ENCODE results near the gene DCLK3. TPM values are rescaled to one million over a fixed set of nuclear protein-coding genes. Genes with fewer than 3 reads are reported as not detected.

The DCLK3 gene
- total RNA-seq, 2 donors from 2014 or later = 0.05 TPM; not detected in 1

- Mint-ChIP-seq H3K4me1 (no peaks in the 10 kb centered on the region), H3K27me3 (peaks cover 11% of the 10 kb centered on the region), H3K27ac (no peak overlapping the region), H3K36me3 (ENCODE audit: low read depth) (no peaks in the 10 kb centered on the region), H3K4me3 (no peak overlapping the region), H3K9me3 (peaks cover 7% of the 10 kb centered on the region)
- ATAC-seq (replicated peaks) = no peak
These were observed 19.6 kb downstream of the DCLK3 start for GRCh38 chr3:36744763-36745162.

GRCh38 chr3:36743826-36744225, 20.5 kb downstream of the DCLK3 start:
- H3K9me3 Mint-ChIP-seq = peaks cover 5% of the 10 kb centered on the region
- ATAC-seq (replicated peaks) = no peak
- no peaks in the 10 kb centered on the region for H3K36me3 Mint-ChIP-seq (ENCODE audit: low read depth)
- no peaks in the 10 kb centered on the region for H3K4me1 Mint-ChIP-seq
- H3K27me3 Mint-ChIP-seq = peaks cover 10% of the 10 kb centered on the region
- H3K27ac Mint-ChIP-seq = no peak overlapping the region
- no peak overlapping the region for H3K4me3 Mint-ChIP-seq

- Mint-ChIP-seq H3K36me3 (ENCODE audit: low read depth) (no peaks in the 10 kb centered on the region), H3K27me3 (peaks cover 14% of the 10 kb centered on the region), H3K4me1 (no peaks in the 10 kb centered on the region), H3K4me3 (no peak overlapping the region), H3K9me3 (no peaks in the 10 kb centered on the region), H3K27ac (no peak overlapping the region)
- no peak for ATAC-seq (replicated peaks)
These were observed 23.1 kb downstream of the DCLK3 start for GRCh38 chr3:36741285-36741684.

- no peaks in the 10 kb centered on the region for H3K9me3 Mint-ChIP-seq
- H3K27ac Mint-ChIP-seq = no peak overlapping the region
- no peak for ATAC-seq (replicated peaks)
- no peak overlapping the region for H3K4me3 Mint-ChIP-seq
- H3K4me1 Mint-ChIP-seq = no peaks in the 10 kb centered on the region
- no peaks in the 10 kb centered on the region for H3K36me3 Mint-ChIP-seq (ENCODE audit: low read depth)
- H3K27me3 Mint-ChIP-seq = peaks cover 14% of the 10 kb centered on the region
These were observed 23.6 kb downstream of the DCLK3 start for GRCh38 chr3:36740787-36741186.

- Mint-ChIP-seq H3K4me1 (no peaks in the 10 kb centered on the region), H3K9me3 (no peaks in the 10 kb centered on the region), H3K4me3 (no peak overlapping the region), H3K27me3 (peaks cover 12% of the 10 kb centered on the region), H3K27ac (no peak overlapping the region), H3K36me3 (ENCODE audit: low read depth) (no peaks in the 10 kb centered on the region)
- ATAC-seq (replicated peaks) = no peak
These were observed 25.7 kb downstream of the DCLK3 start for GRCh38 chr3:36738702-36739101.

GRCh38 chr3:36736301-36736700, 28.1 kb downstream of the DCLK3 start:
- Mint-ChIP-seq H3K36me3 (ENCODE audit: low read depth) (no peaks in the 10 kb centered on the region), H3K27ac (no peak overlapping the region), H3K9me3 (no peaks in the 10 kb centered on the region), H3K4me1 (no peaks in the 10 kb centered on the region), H3K27me3 (peaks cover 10% of the 10 kb centered on the region), H3K4me3 (no peak overlapping the region)
- no peak for ATAC-seq (replicated peaks)

GRCh38 chr3:36734742-36735141, 29.6 kb downstream of the DCLK3 start:
- no peaks in the 10 kb centered on the region for H3K9me3 Mint-ChIP-seq
- no peaks in the 10 kb centered on the region for H3K36me3 Mint-ChIP-seq (ENCODE audit: low read depth)
- no peak for ATAC-seq (replicated peaks)
- H3K4me3 Mint-ChIP-seq = no peak overlapping the region
- peaks cover 10% of the 10 kb centered on the region for H3K27me3 Mint-ChIP-seq
- H3K27ac Mint-ChIP-seq = no peak overlapping the region
- no peaks in the 10 kb centered on the region for H3K4me1 Mint-ChIP-seq

- H3K4me1 Mint-ChIP-seq = no peaks in the 10 kb centered on the region
- H3K27ac Mint-ChIP-seq = no peak overlapping the region
- H3K27me3 Mint-ChIP-seq = peaks cover 12% of the 10 kb centered on the region
- no peaks in the 10 kb centered on the region for H3K9me3 Mint-ChIP-seq
- H3K4me3 Mint-ChIP-seq = no peak overlapping the region
- no peaks in the 10 kb centered on the region for H3K36me3 Mint-ChIP-seq (ENCODE audit: low read depth)
- ATAC-seq (replicated peaks) = no peak
These were observed 30.6 kb downstream of the DCLK3 start for GRCh38 chr3:36733723-36734122.

GRCh38 chr3:36733162-36733696, 31.1 kb downstream of the DCLK3 start:
- Mint-ChIP-seq H3K9me3 (no peaks in the 10 kb centered on the region), H3K4me1 (no peaks in the 10 kb centered on the region), H3K36me3 (ENCODE audit: low read depth) (no peaks in the 10 kb centered on the region), H3K27ac (no peak overlapping the region), H3K4me3 (no peak overlapping the region), H3K27me3 (peaks cover 12% of the 10 kb centered on the region)
- no peak for ATAC-seq (replicated peaks)

- H3K27ac Mint-ChIP-seq = no peak overlapping the region
- no peak overlapping the region for H3K4me3 Mint-ChIP-seq
- H3K9me3 Mint-ChIP-seq = no peaks in the 10 kb centered on the region
- no peak for ATAC-seq (replicated peaks)
- no peaks in the 10 kb centered on the region for H3K36me3 Mint-ChIP-seq (ENCODE audit: low read depth)
- H3K27me3 Mint-ChIP-seq = peaks cover 11% of the 10 kb centered on the region
- H3K4me1 Mint-ChIP-seq = no peaks in the 10 kb centered on the region
These were observed 33.4 kb downstream of the DCLK3 start for GRCh38 chr3:36730966-36731365.

GRCh38 chr3:36729204-36730056, 34.9 kb downstream of the DCLK3 start:
- no peaks in the 10 kb centered on the region for H3K4me1 Mint-ChIP-seq
- no peaks in the 10 kb centered on the region for H3K36me3 Mint-ChIP-seq (ENCODE audit: low read depth)
- H3K4me3 Mint-ChIP-seq = no peak overlapping the region
- H3K27me3 Mint-ChIP-seq = peaks cover 11% of the 10 kb centered on the region
- H3K9me3 Mint-ChIP-seq = no peaks in the 10 kb centered on the region
- ATAC-seq (replicated peaks) = no peak
- H3K27ac Mint-ChIP-seq = no peak overlapping the region

- Mint-ChIP-seq H3K27ac (no peak overlapping the region), H3K4me3 (no peak overlapping the region), H3K27me3 (peaks cover 3% of the 10 kb centered on the region), H3K4me1 (no peaks in the 10 kb centered on the region), H3K36me3 (ENCODE audit: low read depth) (no peaks in the 10 kb centered on the region), H3K9me3 (no peaks in the 10 kb centered on the region)
- no peak for ATAC-seq (replicated peaks)
These were observed 49.8 kb downstream of the DCLK3 start for GRCh38 chr3:36714343-36715086.

GRCh38 chr3:36713904-36714303, 50.4 kb downstream of the DCLK3 start:
- no peak overlapping the region for H3K4me3 Mint-ChIP-seq
- no peak for ATAC-seq (replicated peaks)
- H3K27me3 Mint-ChIP-seq = no peaks in the 10 kb centered on the region
- H3K9me3 Mint-ChIP-seq = no peaks in the 10 kb centered on the region
- H3K36me3 Mint-ChIP-seq (ENCODE audit: low read depth) = no peaks in the 10 kb centered on the region
- no peaks in the 10 kb centered on the region for H3K4me1 Mint-ChIP-seq
- no peak overlapping the region for H3K27ac Mint-ChIP-seq

- Mint-ChIP-seq H3K27ac (no peak overlapping the region), H3K36me3 (ENCODE audit: low read depth) (no peaks in the 10 kb centered on the region), H3K9me3 (no peaks in the 10 kb centered on the region), H3K4me1 (no peaks in the 10 kb centered on the region), H3K4me3 (no peak overlapping the region), H3K27me3 (peaks cover 4% of the 10 kb centered on the region)
- no peak for ATAC-seq (replicated peaks)
These were observed 53.7 kb downstream of the DCLK3 start for GRCh38 chr3:36710606-36711005.

GRCh38 chr3:36709826-36710365, 54.5 kb downstream of the DCLK3 start:
- Mint-ChIP-seq H3K27me3 (peaks cover 5% of the 10 kb centered on the region), H3K4me3 (no peak overlapping the region), H3K9me3 (no peaks in the 10 kb centered on the region), H3K4me1 (no peaks in the 10 kb centered on the region), H3K36me3 (ENCODE audit: low read depth) (no peaks in the 10 kb centered on the region), H3K27ac (no peak overlapping the region)
- ATAC-seq (replicated peaks) = no peak

All from activated T-helper 17 cell treated with anti-CD3 and anti-CD28 coated beads, Interleukin-2, amount 50 U/mL, for 72 hours (primary cell).